ENCODE results near the gene PSMF1. TPM values are rescaled to one million over a fixed set of nuclear protein-coding genes. Genes with fewer than 3 reads are reported as not detected.

Gene PSMF1
- total and polyA plus RNA-seq, 9 of the 15 experiments (the other 6 are each of a cell fraction or from before 2014, with no cell fraction given): 8.5 to 192 (median 33.2) TPM

GRCh38 chr20:1215386-1216170, 97.2 kb downstream of the PSMF1 start (continued):
- TF ChIP-seq, protein P1, sequence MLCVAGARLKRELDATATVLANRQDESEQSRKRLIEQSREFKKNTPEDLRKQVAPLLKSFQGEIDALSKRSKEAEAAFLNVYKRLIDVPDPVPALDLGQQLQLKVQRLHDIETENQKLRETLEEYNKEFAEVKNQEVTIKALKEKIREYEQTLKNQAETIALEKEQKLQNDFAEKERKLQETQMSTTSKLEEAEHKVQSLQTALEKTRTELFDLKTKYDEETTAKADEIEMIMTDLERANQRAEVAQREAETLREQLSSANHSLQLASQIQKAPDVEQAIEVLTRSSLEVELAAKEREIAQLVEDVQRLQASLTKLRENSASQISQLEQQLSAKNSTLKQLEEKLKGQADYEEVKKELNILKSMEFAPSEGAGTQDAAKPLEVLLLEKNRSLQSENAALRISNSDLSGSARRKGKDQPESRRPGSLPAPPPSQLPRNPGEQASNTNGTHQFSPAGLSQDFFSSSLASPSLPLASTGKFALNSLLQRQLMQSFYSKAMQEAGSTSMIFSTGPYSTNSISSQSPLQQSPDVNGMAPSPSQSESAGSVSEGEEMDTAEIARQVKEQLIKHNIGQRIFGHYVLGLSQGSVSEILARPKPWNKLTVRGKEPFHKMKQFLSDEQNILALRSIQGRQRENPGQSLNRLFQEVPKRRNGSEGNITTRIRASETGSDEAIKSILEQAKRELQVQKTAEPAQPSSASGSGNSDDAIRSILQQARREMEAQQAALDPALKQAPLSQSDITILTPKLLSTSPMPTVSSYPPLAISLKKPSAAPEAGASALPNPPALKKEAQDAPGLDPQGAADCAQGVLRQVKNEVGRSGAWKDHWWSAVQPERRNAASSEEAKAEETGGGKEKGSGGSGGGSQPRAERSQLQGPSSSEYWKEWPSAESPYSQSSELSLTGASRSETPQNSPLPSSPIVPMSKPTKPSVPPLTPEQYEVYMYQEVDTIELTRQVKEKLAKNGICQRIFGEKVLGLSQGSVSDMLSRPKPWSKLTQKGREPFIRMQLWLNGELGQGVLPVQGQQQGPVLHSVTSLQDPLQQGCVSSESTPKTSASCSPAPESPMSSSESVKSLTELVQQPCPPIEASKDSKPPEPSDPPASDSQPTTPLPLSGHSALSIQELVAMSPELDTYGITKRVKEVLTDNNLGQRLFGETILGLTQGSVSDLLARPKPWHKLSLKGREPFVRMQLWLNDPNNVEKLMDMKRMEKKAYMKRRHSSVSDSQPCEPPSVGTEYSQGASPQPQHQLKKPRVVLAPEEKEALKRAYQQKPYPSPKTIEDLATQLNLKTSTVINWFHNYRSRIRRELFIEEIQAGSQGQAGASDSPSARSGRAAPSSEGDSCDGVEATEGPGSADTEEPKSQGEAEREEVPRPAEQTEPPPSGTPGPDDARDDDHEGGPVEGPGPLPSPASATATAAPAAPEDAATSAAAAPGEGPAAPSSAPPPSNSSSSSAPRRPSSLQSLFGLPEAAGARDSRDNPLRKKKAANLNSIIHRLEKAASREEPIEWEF (CRISPR knock-in tag; IDR thresholded peaks at IDR 0.05): peak; percentile 82
- TF ChIP-seq JUNB (CRISPR knock-in tag; conservative IDR thresholded peaks at IDR 0.05): no peak
- TF ChIP-seq KLF1 (tag; IDR thresholded peaks at IDR 0.05): no peak
- no peak for TF ChIP-seq SRSF1 (IDR thresholded peaks at IDR 0.05; ENCODE audit: low read depth, low read length)
- TF ChIP-seq, protein P2, sequence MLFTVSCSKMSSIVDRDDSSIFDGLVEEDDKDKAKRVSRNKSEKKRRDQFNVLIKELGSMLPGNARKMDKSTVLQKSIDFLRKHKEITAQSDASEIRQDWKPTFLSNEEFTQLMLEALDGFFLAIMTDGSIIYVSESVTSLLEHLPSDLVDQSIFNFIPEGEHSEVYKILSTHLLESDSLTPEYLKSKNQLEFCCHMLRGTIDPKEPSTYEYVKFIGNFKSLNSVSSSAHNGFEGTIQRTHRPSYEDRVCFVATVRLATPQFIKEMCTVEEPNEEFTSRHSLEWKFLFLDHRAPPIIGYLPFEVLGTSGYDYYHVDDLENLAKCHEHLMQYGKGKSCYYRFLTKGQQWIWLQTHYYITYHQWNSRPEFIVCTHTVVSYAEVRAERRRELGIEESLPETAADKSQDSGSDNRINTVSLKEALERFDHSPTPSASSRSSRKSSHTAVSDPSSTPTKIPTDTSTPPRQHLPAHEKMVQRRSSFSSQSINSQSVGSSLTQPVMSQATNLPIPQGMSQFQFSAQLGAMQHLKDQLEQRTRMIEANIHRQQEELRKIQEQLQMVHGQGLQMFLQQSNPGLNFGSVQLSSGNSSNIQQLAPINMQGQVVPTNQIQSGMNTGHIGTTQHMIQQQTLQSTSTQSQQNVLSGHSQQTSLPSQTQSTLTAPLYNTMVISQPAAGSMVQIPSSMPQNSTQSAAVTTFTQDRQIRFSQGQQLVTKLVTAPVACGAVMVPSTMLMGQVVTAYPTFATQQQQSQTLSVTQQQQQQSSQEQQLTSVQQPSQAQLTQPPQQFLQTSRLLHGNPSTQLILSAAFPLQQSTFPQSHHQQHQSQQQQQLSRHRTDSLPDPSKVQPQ (CRISPR knock-in tag; IDR thresholded peaks at IDR 0.05; ENCODE audit: borderline replicate concordance): no peak
- TF ChIP-seq TAF7 (tag; IDR thresholded peaks at IDR 0.05): no peak
- TF ChIP-seq POLR2G (IDR thresholded peaks at IDR 0.05; ENCODE audit: low read depth, low read length): no peak
- TF ChIP-seq PURB (CRISPR knock-in tag; IDR thresholded peaks at IDR 0.05; ENCODE audit: low read depth): no peak
- no peak for TF ChIP-seq REST (IDR thresholded peaks at IDR 0.05; ENCODE audit: borderline replicate concordance)
- TF ChIP-seq REST (CRISPR knock-in tag; IDR thresholded peaks at IDR 0.05; ENCODE audit: low read depth): no peak
- TF ChIP-seq NR1H2 (CRISPR knock-in tag; IDR thresholded peaks at IDR 0.05): no peak
- TF ChIP-seq RNF2 (IDR thresholded peaks at IDR 0.05): no peak
